Central memory CD8-positive, alpha-beta T cell (primary cell): ENCODE results near the gene BIRC5.

Source experiments
- ATAC-seq: fragments of 150-1000 bp; cut with Tn5 transposase; replicated peaks from 2 replicates; pipeline ENCODE4 v1.10.0; 2022; ENCODE audit warnings: mild to moderate bottlenecking, moderate FRiP score, moderate number of reproducible peaks; ENCODE audit not compliant: poor library complexity, severe bottlenecking; ENCODE audit errors: extremely low read depth
- DNase-seq, 2 donors: peaks; one replicate each; pipeline ENCODE4 v3.0.0; 2021; ENCODE audit warnings: low spot score in 2 of 2
- H3K27ac Mint-ChIP-seq: one replicate; pipeline ENCODE4 v1.8.0; 2022; ENCODE audit warnings: low read depth, mild to moderate bottlenecking, moderate library complexity, mixed read lengths
- H3K27me3 Mint-ChIP-seq: one replicate; pipeline ENCODE4 v1.8.0; 2022; ENCODE audit warnings: mixed read lengths
- H3K36me3 Mint-ChIP-seq: one replicate; pipeline ENCODE4 v1.8.0; 2022; ENCODE audit warnings: mild to moderate bottlenecking, moderate library complexity, mixed read lengths; ENCODE audit not compliant: insufficient read depth
- H3K4me1 Mint-ChIP-seq: one replicate; pipeline ENCODE4 v1.8.0; 2022; ENCODE audit warnings: mixed read lengths
- H3K4me3 Mint-ChIP-seq: one replicate; pipeline ENCODE4 v1.8.0; 2022; ENCODE audit warnings: mild to moderate bottlenecking, moderate library complexity, mixed read lengths
- H3K9me3 Mint-ChIP-seq: one replicate; pipeline ENCODE4 v1.8.0; 2022; ENCODE audit warnings: mixed read lengths

Gene BIRC5

DNA sequence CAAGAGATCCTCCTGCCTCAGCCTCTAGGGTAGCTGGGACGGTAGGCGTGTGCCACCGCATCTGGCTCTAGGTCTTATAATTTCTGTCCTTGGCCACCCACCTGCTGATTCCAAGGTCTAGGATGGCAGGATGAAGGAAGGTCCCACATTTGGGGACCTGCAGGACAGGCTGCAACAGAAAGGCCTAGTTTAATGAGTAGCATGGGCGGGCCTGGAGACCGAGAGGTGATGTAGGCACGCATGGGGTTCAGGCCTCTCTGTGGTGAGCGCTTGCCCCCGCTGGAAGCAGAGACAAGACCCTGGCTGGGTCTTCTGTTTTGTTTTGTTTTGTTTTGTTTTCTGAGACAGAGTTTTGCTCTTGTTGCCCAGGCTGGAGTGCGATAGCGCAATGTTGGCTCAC lies 51.1 kb downstream of the BIRC5 start:
- no peak for ATAC-seq
- no peaks in the 10 kb centered on the region for H3K4me1 Mint-ChIP-seq
- no peaks in the 10 kb centered on the region for H3K9me3 Mint-ChIP-seq
- no peaks in the 10 kb centered on the region for H3K36me3 Mint-ChIP-seq
- no peak overlapping the region for H3K4me3 Mint-ChIP-seq
- no peak for DNase-seq
- no peak overlapping the region for H3K27ac Mint-ChIP-seq
- H3K27me3 Mint-ChIP-seq, result peaks cover under 1% of the 10 kb centered on the region

- DNase-seq, result no peak
- Mint-ChIP-seq H3K4me1 (no peaks in the 10 kb centered on the region), H3K27ac (no peak overlapping the region), H3K4me3 (no peak overlapping the region), H3K9me3 (no peaks in the 10 kb centered on the region), H3K27me3 (peaks cover 12% of the 10 kb centered on the region), H3K36me3 (no peaks in the 10 kb centered on the region)
- no peak for ATAC-seq
These were observed 52.2 kb downstream of the BIRC5 start for GRCh38 chr17:78266231-78266631.

DNA sequence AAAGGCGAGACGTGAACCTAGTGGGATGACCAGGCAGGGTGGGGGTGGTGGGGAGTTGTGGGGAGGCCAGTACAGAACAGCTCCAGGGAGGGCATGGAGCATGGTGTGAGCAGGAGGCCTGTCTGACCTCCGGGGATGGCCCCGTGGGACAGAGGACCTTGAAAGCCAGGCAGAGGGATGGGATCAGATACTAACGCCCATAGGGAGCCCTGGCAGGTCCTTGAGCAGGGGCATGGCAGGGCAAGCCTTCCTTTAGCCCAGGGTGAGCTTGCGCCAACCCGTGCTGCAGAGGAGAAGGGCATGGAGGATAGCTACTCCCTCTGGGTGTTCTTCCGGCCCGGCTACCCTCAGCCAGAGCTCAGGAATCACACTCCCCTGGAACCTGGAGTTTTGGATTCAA lies 52.7 kb downstream of the BIRC5 start:
- Mint-ChIP-seq H3K9me3 (no peaks in the 10 kb centered on the region), H3K27me3 (peaks cover 17% of the 10 kb centered on the region), H3K36me3 (no peaks in the 10 kb centered on the region), H3K4me1 (peaks cover 2% of the 10 kb centered on the region), H3K27ac (no peak overlapping the region), H3K4me3 (no peak overlapping the region)
- ATAC-seq, result no peak
- DNase-seq, result no peak

GRCh38 chr17:78267253-78268073 lies 53.4 kb downstream of the BIRC5 start:
- H3K4me3 Mint-ChIP-seq, result no peak overlapping the region
- peaks cover 5% of the 10 kb centered on the region for H3K4me1 Mint-ChIP-seq
- H3K27me3 Mint-ChIP-seq, result peaks cover 24% of the 10 kb centered on the region
- ATAC-seq, result no peak
- H3K36me3 Mint-ChIP-seq, result no peaks in the 10 kb centered on the region
- H3K9me3 Mint-ChIP-seq, result no peaks in the 10 kb centered on the region
- no peak overlapping the region for H3K27ac Mint-ChIP-seq
- DNase-seq, result no peak

GRCh38 chr17:78268191-78268874 lies 54.3 kb downstream of the BIRC5 start:
- H3K4me1 Mint-ChIP-seq, result peaks cover 5% of the 10 kb centered on the region
- H3K27me3 Mint-ChIP-seq, result peaks cover 24% of the 10 kb centered on the region
- no peaks in the 10 kb centered on the region for H3K9me3 Mint-ChIP-seq
- no peak for DNase-seq
- H3K36me3 Mint-ChIP-seq, result no peaks in the 10 kb centered on the region
- ATAC-seq, result no peak
- H3K4me3 Mint-ChIP-seq, result no peak overlapping the region
- no peak overlapping the region for H3K27ac Mint-ChIP-seq

- H3K27me3 Mint-ChIP-seq, result peaks cover 24% of the 10 kb centered on the region
- ATAC-seq, result no peak
- no peak for DNase-seq
These were observed 55.2 kb downstream of the BIRC5 start for GRCh38 chr17:78268951-78269905.

DNA sequence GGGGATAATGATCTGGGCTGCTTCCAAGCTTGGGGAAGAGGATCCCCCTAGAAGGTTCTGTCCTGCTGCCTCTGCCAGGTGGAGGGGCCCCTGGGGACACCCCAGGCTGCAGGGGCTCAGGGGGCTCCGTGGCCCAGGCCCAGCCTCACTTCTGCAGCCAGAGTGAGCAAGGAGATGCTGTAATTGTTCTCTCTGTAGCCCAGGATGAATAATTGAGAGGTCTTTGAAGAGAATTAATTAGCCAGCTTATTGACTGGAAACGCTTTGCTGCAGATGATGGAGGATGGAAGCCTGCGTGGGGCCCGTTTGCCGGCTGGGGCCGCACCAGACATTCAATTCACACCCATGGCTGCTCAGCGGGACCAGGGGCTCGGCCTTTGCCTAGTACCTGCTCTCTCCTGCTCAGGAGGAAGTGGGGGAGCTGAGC lies 55.9 kb downstream of the BIRC5 start:
- H3K4me3 Mint-ChIP-seq, result no peak overlapping the region

More at GRCh38 chr17:78268951-78269905, 55.2 kb downstream of the BIRC5 start:
- H3K4me3 Mint-ChIP-seq, result no peak overlapping the region
- H3K36me3 Mint-ChIP-seq, result no peaks in the 10 kb centered on the region
- H3K4me1 Mint-ChIP-seq, result peaks cover 5% of the 10 kb centered on the region
- H3K9me3 Mint-ChIP-seq, result no peaks in the 10 kb centered on the region
- H3K27ac Mint-ChIP-seq, result no peak overlapping the region

GRCh38 chr17:78271419-78272170 lies 57.5 kb downstream of the BIRC5 start:
- no peak overlapping the region for H3K4me3 Mint-ChIP-seq

More for the DNA sequence above, 55.9 kb downstream of the BIRC5 start:
- no peaks in the 10 kb centered on the region for H3K36me3 Mint-ChIP-seq
- DNase-seq (no peak), ATAC-seq (no peak)
- H3K27ac Mint-ChIP-seq, result no peak overlapping the region
- H3K27me3 Mint-ChIP-seq, result peaks cover 24% of the 10 kb centered on the region
- H3K4me1 Mint-ChIP-seq, result peaks cover 5% of the 10 kb centered on the region
- no peaks in the 10 kb centered on the region for H3K9me3 Mint-ChIP-seq

DNA sequence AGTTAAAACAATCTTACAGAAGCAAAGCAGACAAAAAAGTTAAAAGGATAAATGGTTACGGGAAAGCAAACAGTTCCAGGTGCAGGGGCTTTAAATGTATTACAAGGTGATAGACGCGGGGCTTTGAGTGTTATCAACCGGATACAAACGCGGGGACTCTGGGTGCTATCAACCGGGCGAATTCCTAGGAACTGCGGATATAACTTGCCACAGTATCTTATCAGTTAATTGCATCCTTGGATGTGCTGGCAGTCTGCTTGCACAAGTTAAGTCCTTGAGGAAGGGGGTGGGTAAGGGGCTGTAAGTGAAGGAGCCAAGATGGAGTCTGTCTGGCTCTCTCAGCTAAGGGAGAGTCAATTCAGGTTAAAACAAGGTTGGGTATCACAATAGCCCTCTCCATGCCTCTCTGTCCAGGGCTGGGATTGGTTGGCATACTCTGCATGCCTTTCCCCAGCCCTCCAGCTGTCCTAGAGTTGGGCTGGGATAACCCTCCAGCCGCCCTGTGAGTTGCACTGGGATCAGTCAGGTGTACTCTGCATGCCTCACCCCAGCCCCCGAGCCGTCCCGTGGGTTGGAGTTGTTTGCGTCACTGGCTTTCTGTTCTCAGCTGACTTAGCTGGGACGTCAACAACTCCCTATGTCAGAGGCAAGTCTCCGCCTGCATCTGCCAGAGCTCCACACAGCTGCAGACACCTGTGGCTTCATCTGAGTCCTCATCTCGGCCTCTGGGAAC lies 58.3 kb downstream of the BIRC5 start:
- Mint-ChIP-seq H3K9me3 (no peaks in the 10 kb centered on the region), H3K27ac (no peak overlapping the region), H3K36me3 (no peaks in the 10 kb centered on the region), H3K4me3 (no peak overlapping the region), H3K4me1 (peaks cover 5% of the 10 kb centered on the region), H3K27me3 (peaks cover 24% of the 10 kb centered on the region)
- peak; percentile 78 for ATAC-seq
- peak in 1 of 2 donors; percentile 36 for DNase-seq

More at GRCh38 chr17:78271419-78272170, 57.5 kb downstream of the BIRC5 start:
- Mint-ChIP-seq H3K9me3 (no peaks in the 10 kb centered on the region), H3K27ac (no peak overlapping the region), H3K27me3 (peaks cover 24% of the 10 kb centered on the region), H3K36me3 (no peaks in the 10 kb centered on the region), H3K4me1 (peaks cover 5% of the 10 kb centered on the region)
- DNase-seq (no peak), ATAC-seq (no peak)

GRCh38 chr17:78272914-78273258 lies 58.8 kb downstream of the BIRC5 start:
- DNase-seq (no peak), ATAC-seq (no peak)
- Mint-ChIP-seq H3K4me3 (no peak overlapping the region), H3K36me3 (no peaks in the 10 kb centered on the region), H3K27ac (no peak overlapping the region), H3K4me1 (peaks cover 5% of the 10 kb centered on the region), H3K9me3 (no peaks in the 10 kb centered on the region), H3K27me3 (peaks cover 24% of the 10 kb centered on the region)

DNA sequence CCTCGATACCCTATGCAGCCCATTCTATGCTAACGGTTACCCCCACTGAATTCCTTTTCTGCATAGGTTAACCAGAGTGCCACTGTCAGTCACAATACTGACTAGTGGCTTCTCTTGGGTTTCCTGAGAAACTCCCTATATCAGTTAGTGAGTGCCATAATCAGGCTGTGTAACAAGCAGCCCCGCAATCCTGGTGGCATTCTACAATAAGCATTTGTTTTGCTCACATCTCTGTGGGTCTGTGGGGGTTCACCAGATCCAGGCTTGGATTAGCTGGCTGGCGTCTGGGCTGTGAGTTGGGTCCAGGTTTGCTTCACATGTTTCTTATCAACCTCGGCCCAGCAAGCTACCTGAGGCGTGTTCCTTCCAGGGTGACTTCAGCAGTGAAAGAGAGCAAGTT lies 59.8 kb downstream of the BIRC5 start:
- peaks cover 5% of the 10 kb centered on the region for H3K4me1 Mint-ChIP-seq
- DNase-seq (no peak), ATAC-seq (no peak)
- no peaks in the 10 kb centered on the region for H3K36me3 Mint-ChIP-seq
- no peak overlapping the region for H3K4me3 Mint-ChIP-seq
- no peak overlapping the region for H3K27ac Mint-ChIP-seq
- H3K9me3 Mint-ChIP-seq, result no peaks in the 10 kb centered on the region
- H3K27me3 Mint-ChIP-seq, result peaks cover 24% of the 10 kb centered on the region
